ENCODE measurements around the gene ZCCHC4. TPM values are rescaled to one million over a fixed set of nuclear protein-coding genes. Genes with fewer than 3 reads are reported as not detected.

Gene ZCCHC4
- total and polyA plus RNA-seq, 3 donors from 2014 or later: 10.3 to 27.5 (median 27.3) TPM

- no peaks in the 10 kb centered on the region for H3K9me3 ChIP-seq
- TF ChIP-seq CTCF (IDR thresholded peaks at IDR 0.05) (no peak), POLR2A (IDR thresholded peaks at IDR 0.05) (no peak)
- H3K27ac ChIP-seq: no peak overlapping the region
- no peaks in the 10 kb centered on the region for H3K4me1 ChIP-seq
- intact Hi-C loops (cut with DNase I; ENCODE audit: low total_unique reads): no loop called here
- no peak overlapping the region for H3K4me3 ChIP-seq
- WGBS, 2 donors: 55 to 69% methylated on average over 10 of the region's 10 CpGs
- DNase-seq: no peak
- no peaks in the 10 kb centered on the region for H3K36me3 ChIP-seq (ENCODE audit: low read depth, missing control alignments)
- H3K27me3 ChIP-seq: no peaks in the 10 kb centered on the region
Measured at GRCh38 chr4:25299476-25300203, 12.9 kb upstream of the ZCCHC4 start.

- no peak overlapping the region for H3K4me3 ChIP-seq
- intact Hi-C loops (cut with DNase I; ENCODE audit: low total_unique reads): no loop called here
- no peak for TF ChIP-seq CTCF (IDR thresholded peaks at IDR 0.05)
- TF ChIP-seq POLR2A (IDR thresholded peaks at IDR 0.05): no peak
- H3K27ac ChIP-seq: no peak overlapping the region
- H3K9me3 ChIP-seq: no peaks in the 10 kb centered on the region
- H3K36me3 ChIP-seq (ENCODE audit: low read depth, missing control alignments): no peaks in the 10 kb centered on the region
- no peak for DNase-seq
- H3K27me3 ChIP-seq: no peaks in the 10 kb centered on the region
- H3K4me1 ChIP-seq: no peaks in the 10 kb centered on the region
- 75 to 88% methylated on average over 4 of the region's 4 CpGs for WGBS, 2 donors
Measured at GRCh38 chr4:25301471-25301870, 11.1 kb upstream of the ZCCHC4 start.

GRCh38 chr4:25302626-25303025 is 9.9 kb upstream of the ZCCHC4 start:
- TF ChIP-seq POLR2A (IDR thresholded peaks at IDR 0.05) (no peak), CTCF (IDR thresholded peaks at IDR 0.05) (no peak)
- H3K27me3 ChIP-seq: no peaks in the 10 kb centered on the region
- DNase-seq: no peak
- no peaks in the 10 kb centered on the region for H3K36me3 ChIP-seq (ENCODE audit: low read depth, missing control alignments)
- H3K9me3 ChIP-seq: no peaks in the 10 kb centered on the region
- no peaks in the 10 kb centered on the region for H3K4me1 ChIP-seq
- no peak overlapping the region for H3K4me3 ChIP-seq
- H3K27ac ChIP-seq: no peak overlapping the region
- 82% methylated on average over 9 of the region's 9 CpGs for WGBS, 2 donors
- intact Hi-C loops (cut with DNase I; ENCODE audit: low total_unique reads): no loop called here

- Histone ChIP-seq H3K4me1 (peaks cover 8% of the 10 kb centered on the region), H3K4me3 (no peak overlapping the region), H3K27me3 (no peaks in the 10 kb centered on the region), H3K27ac (no peak overlapping the region), H3K36me3 (ENCODE audit: low read depth, missing control alignments) (no peaks in the 10 kb centered on the region), H3K9me3 (no peaks in the 10 kb centered on the region)
- 86 to 95% methylated on average over 3 of the region's 3 CpGs for WGBS, 2 donors
- DNase-seq: no peak
- TF ChIP-seq POLR2A (IDR thresholded peaks at IDR 0.05) (no peak), CTCF (IDR thresholded peaks at IDR 0.05) (no peak)
- intact Hi-C loops (cut with DNase I; ENCODE audit: low total_unique reads): no loop called here
Measured at GRCh38 chr4:25303578-25303977, 9.0 kb upstream of the ZCCHC4 start.

- Histone ChIP-seq H3K27ac (no peak overlapping the region), H3K4me3 (no peak overlapping the region), H3K27me3 (no peaks in the 10 kb centered on the region), H3K36me3 (ENCODE audit: low read depth, missing control alignments) (no peaks in the 10 kb centered on the region), H3K9me3 (no peaks in the 10 kb centered on the region), H3K4me1 (peaks cover 13% of the 10 kb centered on the region)
- no peak for DNase-seq
- 70 to 78% methylated on average over 4 of the region's 4 CpGs for WGBS, 2 donors
- intact Hi-C loops (cut with DNase I; ENCODE audit: low total_unique reads): no loop called here
- TF ChIP-seq CTCF (IDR thresholded peaks at IDR 0.05) (no peak), POLR2A (IDR thresholded peaks at IDR 0.05) (no peak)
Measured at GRCh38 chr4:25306518-25307057, 6.0 kb upstream of the ZCCHC4 start.
